Stimulated activated CD4-positive, alpha-beta T cell treated with anti-CD3 and anti-CD28 coated beads, Interleukin-12 subunit alpha, Interleukin-12 subunit beta, amount 100 ng/mL, for 4 hours (primary cell): ENCODE measurements around the gene AVL9.
"Not testable (repeated sequence)": the region's sequence is repeated elsewhere in the genome, so short reads cannot be mapped to it uniquely, and the experiment has no call there.

Experiments used
- DNase-seq: peaks from one replicate; pipeline ENCODE4 v3.0.0-alpha.2; 2020

AVL9 gene

DNA sequence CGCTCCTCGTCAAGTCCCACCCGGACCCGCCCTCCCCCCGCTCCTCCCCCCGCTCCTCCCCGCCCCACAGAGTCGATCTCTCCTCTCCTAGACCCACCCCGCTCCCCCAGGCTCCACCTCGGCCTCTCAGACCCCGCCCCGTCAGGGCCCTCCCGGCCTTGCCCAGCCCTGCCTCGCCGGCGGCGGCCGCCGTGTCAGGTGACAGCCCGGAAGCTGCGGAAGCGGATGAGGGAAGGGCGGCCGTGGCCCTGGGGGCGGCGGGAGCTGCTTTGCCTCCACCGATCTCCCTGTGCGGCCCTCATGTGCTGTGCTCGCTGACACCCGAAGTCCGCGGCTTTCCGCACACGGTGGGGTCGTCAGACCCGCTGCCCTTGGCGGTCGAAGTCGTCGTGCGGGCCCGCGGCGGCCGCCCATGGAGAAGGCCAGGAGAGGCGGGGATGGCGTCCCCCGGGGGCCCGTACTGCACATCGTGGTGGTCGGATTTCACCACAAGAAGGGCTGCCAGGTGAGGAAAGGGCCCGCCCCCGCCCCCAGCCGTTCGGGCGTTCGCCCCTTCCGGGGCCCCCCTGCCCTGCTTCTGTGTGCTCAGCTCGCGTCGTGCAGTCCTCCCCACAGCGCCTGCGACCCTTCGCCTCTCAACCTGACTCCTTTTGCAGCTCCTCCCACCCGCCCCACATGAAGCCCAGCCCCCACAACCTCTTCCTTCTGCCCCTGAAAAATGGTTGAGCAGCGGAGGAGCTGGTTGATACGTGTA lies at the start of gene AVL9:
TSS of gene AVL9 (plus strand) at position 192 of the 754 bp plus-strand sequence. CDS start at position 413, 221 bp downstream.
- DNase-seq, result peak; percentile 98

DNA sequence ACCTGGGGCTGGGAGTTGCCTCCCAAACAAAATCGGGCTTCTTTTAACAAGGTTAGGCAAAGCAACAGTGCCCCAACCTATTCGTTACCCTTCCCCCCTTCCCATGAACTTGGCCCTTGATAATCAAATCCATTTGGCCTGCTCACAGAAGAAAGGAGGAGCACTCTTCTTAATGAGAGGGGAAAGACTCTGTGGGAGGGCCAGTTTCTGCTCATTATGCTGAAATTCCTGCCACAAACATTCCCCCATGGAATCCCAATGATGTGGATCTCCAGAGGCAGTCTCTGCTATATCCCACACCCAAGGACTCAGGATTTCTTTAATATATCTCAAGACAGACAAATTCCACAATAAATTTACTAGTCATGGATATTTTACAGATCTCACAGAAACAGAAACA lies 48.1 kb upstream of the AVL9 start:
- DNase-seq, result no peak

- no peak for DNase-seq
Measured at GRCh38 chr7:32453341-32454011, 41.8 kb upstream of the AVL9 start.

DNA sequence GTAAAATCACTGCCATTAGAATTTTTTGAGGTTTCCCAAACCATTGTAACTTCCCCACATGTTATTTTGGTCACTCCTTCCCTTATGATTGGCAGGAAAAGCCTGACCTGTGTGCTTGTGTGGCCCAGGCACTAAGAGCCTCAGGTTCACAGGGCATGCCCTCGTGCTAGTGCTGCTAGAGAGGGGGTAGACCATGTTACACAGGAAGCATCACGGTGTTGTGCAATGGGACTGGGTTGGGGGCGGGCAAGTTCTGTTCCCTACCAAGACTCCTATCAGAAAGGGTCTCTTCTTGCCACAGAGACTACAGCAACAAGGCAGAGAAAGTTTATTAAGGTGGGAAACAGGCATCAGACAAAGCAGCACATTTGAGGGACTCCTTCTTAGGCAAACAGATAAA lies 37.3 kb upstream of the AVL9 start:
- no peak for DNase-seq

DNA sequence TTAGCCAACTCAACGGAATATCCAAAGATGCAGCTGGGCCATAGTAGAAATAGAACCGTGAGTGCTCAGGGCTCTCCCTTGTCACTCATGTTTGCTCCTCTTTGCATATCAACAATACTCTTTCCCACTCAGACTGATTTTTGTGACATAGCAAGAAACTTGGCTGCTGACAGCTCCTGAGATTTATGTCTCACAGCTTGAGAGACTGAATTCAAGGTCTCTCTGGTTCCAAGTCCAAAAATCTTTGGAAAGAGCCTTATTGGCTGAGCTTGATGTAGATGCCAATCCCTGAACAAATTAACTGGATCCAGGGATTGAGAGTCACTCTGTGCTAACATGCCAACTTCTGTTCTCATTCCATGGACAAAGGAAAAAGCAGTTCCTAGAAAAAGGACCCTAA lies 35.5 kb upstream of the AVL9 start:
- DNase-seq, result no peak

- DNase-seq, result no peak
Measured at GRCh38 chr7:32461484-32461883, 33.8 kb upstream of the AVL9 start.

DNA sequence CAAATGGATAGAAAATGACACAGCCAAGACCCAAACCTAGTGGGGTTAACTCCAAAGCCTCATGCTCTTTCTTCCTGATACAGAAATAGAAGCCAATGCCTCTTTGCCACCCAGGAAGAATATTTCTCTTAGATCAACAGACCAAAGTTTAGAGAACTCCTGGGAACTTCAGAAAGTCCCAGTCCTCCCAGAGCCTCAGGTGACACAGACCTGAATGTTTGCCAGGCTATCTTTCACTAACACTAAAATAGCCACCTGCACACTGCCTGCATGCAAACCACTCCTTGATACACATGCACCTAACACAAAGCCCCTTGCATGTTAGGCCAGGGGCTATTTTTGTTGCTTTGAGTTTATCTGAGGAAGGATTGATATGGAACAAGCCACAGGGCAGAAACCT lies 32.8 kb upstream of the AVL9 start:
- no peak for DNase-seq

GRCh38 chr7:32462977-32463376 lies 32.3 kb upstream of the AVL9 start:
- no peak for DNase-seq

GRCh38 chr7:32464641-32465416 lies 30.5 kb upstream of the AVL9 start:
- DNase-seq, result not testable (repeated sequence)

GRCh38 chr7:32470004-32470403 lies 25.3 kb upstream of the AVL9 start:
- DNase-seq, result not testable (repeated sequence)

GRCh38 chr7:32470871-32471270 lies 24.4 kb upstream of the AVL9 start:
- DNase-seq, result no peak

GRCh38 chr7:32472015-32472414 lies 23.3 kb upstream of the AVL9 start:
- DNase-seq, result no peak

- DNase-seq, result no peak
Measured at GRCh38 chr7:32474008-32474407, 21.3 kb upstream of the AVL9 start.

DNA sequence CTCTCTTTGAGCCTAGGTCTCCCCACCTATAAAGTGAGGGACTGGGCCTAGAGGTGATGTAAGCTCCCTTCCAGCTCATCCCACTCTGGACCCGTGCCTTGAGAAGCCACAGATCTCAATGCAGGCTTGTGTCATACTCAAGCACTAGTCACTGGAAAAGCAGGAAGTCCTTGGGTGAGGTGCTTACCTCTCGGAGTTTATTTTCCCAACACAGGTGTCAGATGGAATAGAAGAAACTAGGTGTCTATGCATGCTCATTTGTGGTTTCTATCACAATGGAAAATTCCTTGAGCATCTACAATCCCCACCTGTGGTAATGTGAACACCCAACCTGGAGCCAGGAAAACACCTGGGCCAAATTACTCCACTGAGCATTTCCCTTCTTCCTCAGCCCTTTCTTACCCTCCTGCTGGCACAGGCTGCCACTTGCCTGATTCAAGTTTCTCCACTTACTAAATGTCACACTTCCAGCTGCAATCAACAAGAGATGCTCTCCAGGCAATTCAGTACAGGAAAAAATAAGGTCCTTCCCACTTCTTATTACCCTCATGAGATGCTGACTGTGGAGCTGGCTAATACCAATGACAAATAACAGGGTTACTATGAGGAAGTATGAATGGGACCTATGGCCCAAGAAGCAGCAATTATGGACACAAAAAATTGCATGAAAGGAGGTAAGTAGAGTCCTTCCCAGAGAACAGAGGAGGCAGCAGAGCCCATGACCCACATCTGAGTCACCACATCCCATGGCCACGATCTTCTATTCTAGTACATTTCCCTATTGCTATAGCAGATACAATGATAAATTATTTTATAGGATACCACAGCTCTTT lies 18.3 kb upstream of the AVL9 start:
- DNase-seq, result no peak

GRCh38 chr7:32477649-32477980 lies 17.7 kb upstream of the AVL9 start:
- no peak for DNase-seq

DNA sequence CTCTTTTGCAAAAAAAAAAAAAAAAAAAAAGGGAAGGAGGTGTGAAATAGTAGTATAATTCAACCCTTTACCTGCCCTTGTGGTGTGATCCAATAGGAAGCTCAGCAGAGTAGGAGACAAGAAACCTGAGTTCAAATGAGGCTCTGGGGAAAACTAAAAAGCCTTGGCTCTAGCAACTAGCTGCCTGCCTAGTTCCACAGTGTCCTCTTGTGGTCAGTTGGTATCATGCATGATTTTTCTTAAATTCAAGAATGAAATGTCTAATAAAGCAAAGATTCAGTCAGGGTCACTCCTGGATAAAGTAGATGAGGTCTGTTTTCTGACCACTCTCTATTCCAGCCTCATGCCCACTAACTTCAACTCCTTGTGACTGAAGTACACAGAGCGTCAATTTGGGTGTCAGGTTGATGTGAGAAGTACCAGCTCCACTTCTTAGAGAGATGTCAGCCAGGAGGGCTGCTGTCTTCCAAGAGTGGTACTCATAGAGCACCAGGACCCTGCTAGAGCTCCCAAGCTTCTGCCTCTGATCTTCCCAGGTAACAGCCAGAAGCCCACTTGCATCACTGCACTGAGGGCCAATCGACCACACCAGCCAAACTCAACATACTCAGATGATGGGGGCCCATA lies 15.6 kb upstream of the AVL9 start:
- no peak for DNase-seq

- DNase-seq, result no peak
Measured at GRCh38 chr7:32481176-32481575, 14.1 kb upstream of the AVL9 start.

GRCh38 chr7:32481921-32482320 lies 13.4 kb upstream of the AVL9 start:
- DNase-seq, result no peak

DNA sequence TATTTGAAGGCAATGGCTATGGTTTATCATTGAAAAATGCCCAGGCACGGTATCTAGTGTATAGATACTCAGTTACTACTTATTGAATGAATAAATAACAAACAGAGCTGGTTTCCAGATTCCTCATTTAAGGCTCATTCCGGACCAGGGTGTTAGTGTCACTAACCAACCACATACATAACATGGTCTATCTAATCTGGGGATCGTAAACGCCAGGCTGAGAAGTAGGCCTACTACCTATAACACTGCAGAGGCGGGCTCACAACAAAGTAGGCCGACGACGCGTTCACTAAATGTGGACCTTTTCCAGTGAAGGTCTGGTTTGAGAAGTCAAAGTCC lies 5.5 kb upstream of the AVL9 start:
- no peak for DNase-seq

DNA sequence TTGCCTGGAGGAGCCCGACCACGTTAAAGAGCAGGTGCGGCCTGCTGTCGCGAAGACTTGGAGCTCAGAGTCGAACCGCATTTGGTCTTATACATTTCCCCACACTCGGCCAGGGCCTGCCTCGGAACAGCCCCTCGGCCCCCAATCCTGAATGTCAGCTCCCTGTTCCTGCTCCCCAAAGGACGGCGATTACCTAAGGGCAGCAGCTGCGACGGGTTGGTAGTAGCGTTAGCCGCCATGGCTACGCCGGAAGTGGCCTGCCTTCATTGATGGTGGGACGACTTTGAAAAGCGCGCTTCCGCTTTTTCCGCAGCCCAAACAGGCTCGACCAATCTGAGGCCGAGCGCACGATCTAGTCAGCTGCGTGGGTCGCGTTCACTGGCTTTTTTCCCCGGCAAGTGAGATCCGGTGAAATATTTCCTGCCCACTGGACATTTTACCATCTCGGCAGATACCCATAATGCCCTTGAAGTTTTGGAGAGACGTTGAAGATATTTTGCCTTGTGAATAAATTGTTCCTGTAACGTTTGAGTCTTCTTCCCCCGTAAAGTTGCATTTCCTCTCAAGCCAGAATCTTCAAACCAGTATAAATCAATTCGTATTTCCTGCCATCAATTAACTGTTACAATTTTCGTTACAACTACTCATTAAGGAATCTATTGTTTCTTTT lies 5.0 kb upstream of the AVL9 start, which contains the start of gene LSM5:
TSS of gene LSM5 (minus strand) at position 254 of the 670 bp plus-strand sequence. CDS start at position 239, 15 bp downstream.
- peak; percentile 81 for DNase-seq

GRCh38 chr7:32494946-32495297 lies 367 bp upstream of the AVL9 start:
- DNase-seq, result no peak
